Measurements from ENCODE around the gene ZAP70. TPM values are rescaled to one million over a fixed set of nuclear protein-coding genes. Genes with fewer than 3 reads are reported as not detected.

The ZAP70 gene
- total and polyA plus RNA-seq, 2 donors (not counting 1 experiment from before 2014, with no cell fraction given), result 3.4 to 20.5 TPM

GRCh38 chr2:97779141-97779540 lies 65.8 kb downstream of the ZAP70 start:
- WGBS (ENCODE audit: insufficient coverage), result 95% methylated on average over 4 of the region's 4 CpGs
- no peak overlapping the region for H3K4me3 Mint-ChIP-seq
- DNase-seq (no peak), ATAC-seq (ENCODE audit: low read depth) (no peak)
- Histone ChIP-seq H3K36me3 (replicated peaks in 1 of 2; ENCODE audit: control extremely low read depth in 1 of 2, control insufficient read depth in 1 of 2, extremely low read depth in 1 of 2, insufficient read depth in 2 of 2, low read length in 1 of 2) (peaks cover 0 to 65% of the 10 kb centered on the region in 2 experiments), H2AFZ (ENCODE audit: insufficient read depth, low read depth, low read length, poor library complexity, severe bottlenecking) (no peak overlapping the region), H4K20me1 (ENCODE audit: control insufficient read depth, insufficient read depth, low read length, poor library complexity, severe bottlenecking) (peaks cover 18% of the 10 kb centered on the region), H3K79me2 (ENCODE audit: control insufficient read depth, insufficient read depth, low read length) (peaks cover 6% of the 10 kb centered on the region), H3K4me3 (ENCODE audit: control extremely low read depth in 1 of 5, extremely low read depth in 1 of 5, insufficient read depth in 1 of 5, low read depth in 2 of 5, low read length in 4 of 5) (no peak overlapping the region), H3K27me3 (replicated peaks in 1 of 4; ENCODE audit: control extremely low read depth in 1 of 4, control insufficient read depth in 3 of 4, insufficient read depth in 4 of 4, low read length in 3 of 4) (no peaks in the 10 kb centered on the region), H3K9ac (ENCODE audit: low read length) (no peak overlapping the region), H3K4me2 (replicated peaks; ENCODE audit: low read depth, low read length, poor library complexity, severe bottlenecking) (no peak overlapping the region), H3K4me1 (ENCODE audit: control insufficient read depth in 2 of 2, insufficient read depth in 2 of 2, low read length in 2 of 2) (no peaks in the 10 kb centered on the region), H3K27ac (ENCODE audit: low read length in 2 of 2) (no peak overlapping the region), H3K9me3 (ENCODE audit: control extremely low read depth in 1 of 3, control insufficient read depth in 2 of 3, insufficient read depth in 1 of 3, low read length in 2 of 3) (no peaks in the 10 kb centered on the region)
- POLR2A ChIA-PET, result no interaction called here
- CTCF ChIA-PET, result no interaction called here
- H3K4me1 Mint-ChIP-seq, result peaks cover 4% of the 10 kb centered on the region
- H3K9me3 Mint-ChIP-seq (ENCODE audit: insufficient read depth), result no peaks in the 10 kb centered on the region
- no peak for TF ChIP-seq EZH2 (IDR thresholded peaks at IDR 0.05; ENCODE audit: borderline replicate concordance, insufficient read depth, low read depth, low read length, poor library complexity, severe bottlenecking)
- no peak for TF ChIP-seq CTCF (IDR thresholded peaks at IDR 0.05)
- intact Hi-C loops (cut with micrococcal nuclease), result no loop called here
- H3K27me3 Mint-ChIP-seq, result no peaks in the 10 kb centered on the region
- no peak overlapping the region for H3K27ac Mint-ChIP-seq

GRCh38 chr2:97781981-97782380 lies 68.6 kb downstream of the ZAP70 start:
- Histone ChIP-seq H3K27me3 (replicated peaks in 1 of 4; ENCODE audit: control extremely low read depth in 1 of 4, control insufficient read depth in 3 of 4, insufficient read depth in 4 of 4, low read length in 3 of 4) (no peaks in the 10 kb centered on the region), H3K36me3 (replicated peaks in 1 of 2; ENCODE audit: control extremely low read depth in 1 of 2, control insufficient read depth in 1 of 2, extremely low read depth in 1 of 2, insufficient read depth in 2 of 2, low read length in 1 of 2) (peaks cover 3 to 42% of the 10 kb centered on the region in 2 experiments), H4K20me1 (ENCODE audit: control insufficient read depth, insufficient read depth, low read length, poor library complexity, severe bottlenecking) (peaks cover 18% of the 10 kb centered on the region), H3K4me1 (ENCODE audit: control insufficient read depth in 2 of 2, insufficient read depth in 2 of 2, low read length in 2 of 2) (no peaks in the 10 kb centered on the region), H2AFZ (ENCODE audit: insufficient read depth, low read depth, low read length, poor library complexity, severe bottlenecking) (no peak overlapping the region), H3K79me2 (ENCODE audit: control insufficient read depth, insufficient read depth, low read length) (peaks cover 6% of the 10 kb centered on the region), H3K27ac (ENCODE audit: low read length in 2 of 2) (no peak overlapping the region), H3K9ac (ENCODE audit: low read length) (no peak overlapping the region), H3K4me3 (ENCODE audit: control extremely low read depth in 1 of 5, extremely low read depth in 1 of 5, insufficient read depth in 1 of 5, low read depth in 2 of 5, low read length in 4 of 5) (no peak overlapping the region), H3K4me2 (replicated peaks; ENCODE audit: low read depth, low read length, poor library complexity, severe bottlenecking) (no peak overlapping the region), H3K9me3 (ENCODE audit: control extremely low read depth in 1 of 3, control insufficient read depth in 2 of 3, insufficient read depth in 1 of 3, low read length in 2 of 3) (no peaks in the 10 kb centered on the region)
- ATAC-seq (ENCODE audit: low read depth) (no peak), DNase-seq (no peak)
- no peak for TF ChIP-seq CTCF (IDR thresholded peaks at IDR 0.05)
- no peak for TF ChIP-seq EZH2 (IDR thresholded peaks at IDR 0.05; ENCODE audit: borderline replicate concordance, insufficient read depth, low read depth, low read length, poor library complexity, severe bottlenecking)
- Mint-ChIP-seq H3K9me3 (ENCODE audit: insufficient read depth) (no peaks in the 10 kb centered on the region), H3K27ac (no peak overlapping the region), H3K4me1 (peaks cover 4% of the 10 kb centered on the region), H3K27me3 (no peaks in the 10 kb centered on the region), H3K4me3 (no peak overlapping the region)
- intact Hi-C loops (cut with micrococcal nuclease), result no loop called here
- WGBS (ENCODE audit: insufficient coverage), result 93% methylated on average over 3 of the region's 4 CpGs
- ChIA-PET CTCF (no interaction called here), POLR2A (no interaction called here)
